ENCODE measurements around the gene SH2B2.
"Not testable (repeated sequence)": the region's sequence is repeated elsewhere in the genome, so short reads cannot be mapped to it uniquely, and the experiment has no call there.

Gene SH2B2

DNA sequence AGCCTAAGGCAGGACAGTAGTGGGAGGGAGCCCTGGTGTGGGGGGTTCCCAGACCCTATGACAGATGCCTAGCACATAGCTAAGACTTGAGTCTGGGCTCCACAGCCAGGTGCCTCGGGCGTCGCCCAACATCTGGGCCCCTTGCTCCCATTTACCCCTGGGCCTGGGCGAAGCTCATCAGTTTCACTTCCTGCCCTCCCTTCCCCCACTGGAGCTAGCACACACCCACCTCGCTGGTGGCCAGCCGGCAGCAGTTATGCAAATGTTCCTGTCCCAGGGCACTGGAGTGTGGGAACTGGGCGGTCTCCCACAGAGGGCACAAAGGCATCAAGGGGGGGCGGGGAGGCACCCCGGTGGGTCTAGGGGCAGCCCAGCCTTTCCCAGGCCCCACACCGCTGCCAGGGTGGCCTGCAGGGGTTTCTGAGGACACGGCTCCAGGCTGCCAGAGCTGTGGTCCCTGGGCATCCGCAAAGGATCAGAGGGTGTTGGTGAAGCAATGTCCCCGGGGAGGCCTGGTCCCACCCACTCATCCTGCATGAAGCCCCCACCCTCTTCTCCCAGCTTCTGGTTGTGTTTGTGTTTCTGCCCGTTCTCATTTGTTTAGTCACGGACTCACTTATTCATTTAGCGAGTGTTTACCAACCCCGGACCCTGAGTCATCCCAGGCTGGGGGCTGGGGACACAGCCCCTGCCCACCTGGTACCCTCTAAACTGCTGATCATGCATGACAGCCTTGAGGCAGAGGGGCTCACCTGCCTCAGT is 20.4 kb downstream of the SH2B2 start:
- peak; percentile 99 for DNase-seq

DNA sequence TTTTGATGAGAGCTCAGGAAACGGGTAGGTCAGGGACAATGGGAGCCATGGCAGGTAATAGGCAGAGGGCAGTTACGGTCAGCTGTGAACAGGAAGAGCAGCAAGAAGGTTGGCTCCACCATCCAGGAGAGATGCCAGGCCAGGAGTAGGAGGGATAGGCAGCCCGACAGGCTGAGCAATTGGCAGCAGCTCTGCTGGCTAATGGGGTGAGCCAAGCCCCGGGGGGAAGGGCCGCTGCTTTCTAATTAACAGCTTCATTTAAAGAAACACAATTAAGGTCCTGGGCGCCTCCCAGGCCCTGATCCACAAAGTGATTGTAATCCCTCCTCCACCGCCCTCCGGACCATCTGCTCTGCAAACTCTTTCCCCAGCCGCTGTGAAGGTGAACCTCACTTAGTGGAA is 23.7 kb downstream of the SH2B2 start:
- no peak for DNase-seq

DNA sequence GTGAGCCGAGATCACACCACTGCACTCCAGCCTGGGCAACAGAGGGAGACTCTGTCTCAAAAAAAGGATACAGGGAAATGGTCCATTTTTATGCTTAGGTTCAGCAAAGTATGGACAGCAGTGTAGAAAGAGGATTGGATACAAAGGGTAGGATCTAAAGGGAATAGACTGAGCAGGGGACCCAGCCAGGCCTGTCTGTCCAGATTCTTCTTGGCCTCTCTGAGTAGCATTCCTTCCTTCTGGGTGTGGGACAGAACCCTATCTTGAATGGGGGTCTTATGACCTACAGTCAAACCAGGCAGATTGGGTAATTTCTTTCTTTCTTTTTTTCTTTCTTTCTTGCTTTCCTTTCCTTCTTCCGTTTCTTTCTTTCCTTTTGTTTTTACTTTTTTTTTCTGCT is 25.6 kb downstream of the SH2B2 start:
- no peak for DNase-seq

DNA sequence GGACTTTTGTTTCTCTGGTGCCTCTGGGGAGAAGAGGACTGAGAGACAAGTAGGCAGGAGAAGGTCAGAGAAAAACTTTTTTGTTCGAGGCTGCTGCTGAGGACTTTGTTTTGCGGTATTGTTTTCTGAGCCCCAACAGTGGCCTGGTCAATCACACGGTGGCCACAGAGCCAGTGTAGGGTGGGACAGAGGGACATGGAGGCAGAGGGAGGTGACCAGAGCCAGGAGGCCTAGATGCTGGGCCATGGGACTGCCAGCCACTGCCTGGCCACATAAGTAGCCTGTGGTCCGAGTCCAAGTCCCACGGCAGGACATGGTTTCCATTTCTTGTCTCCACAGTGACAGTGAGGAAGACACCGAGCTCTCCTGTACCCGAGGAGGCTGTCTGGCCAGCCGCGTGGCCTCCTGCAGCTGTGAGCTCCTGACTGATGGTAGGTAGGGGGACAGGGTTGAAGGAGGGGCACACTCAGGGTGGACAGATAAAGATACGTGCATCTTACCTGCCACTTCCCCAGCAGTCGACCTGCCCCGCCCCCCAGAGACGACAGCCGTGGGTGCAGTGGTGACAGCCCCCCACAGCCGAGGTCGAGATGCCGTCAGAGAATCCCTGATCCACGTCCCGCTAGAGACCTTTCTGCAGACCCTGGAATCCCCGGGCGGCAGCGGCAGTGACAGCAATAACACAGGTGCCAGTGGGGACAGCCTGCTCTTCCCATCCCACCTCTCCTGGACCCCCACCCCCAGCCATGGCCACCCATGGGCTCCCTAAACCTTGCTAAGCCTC is 27.5 kb downstream of the SH2B2 start:
- no peak for DNase-seq

DNA sequence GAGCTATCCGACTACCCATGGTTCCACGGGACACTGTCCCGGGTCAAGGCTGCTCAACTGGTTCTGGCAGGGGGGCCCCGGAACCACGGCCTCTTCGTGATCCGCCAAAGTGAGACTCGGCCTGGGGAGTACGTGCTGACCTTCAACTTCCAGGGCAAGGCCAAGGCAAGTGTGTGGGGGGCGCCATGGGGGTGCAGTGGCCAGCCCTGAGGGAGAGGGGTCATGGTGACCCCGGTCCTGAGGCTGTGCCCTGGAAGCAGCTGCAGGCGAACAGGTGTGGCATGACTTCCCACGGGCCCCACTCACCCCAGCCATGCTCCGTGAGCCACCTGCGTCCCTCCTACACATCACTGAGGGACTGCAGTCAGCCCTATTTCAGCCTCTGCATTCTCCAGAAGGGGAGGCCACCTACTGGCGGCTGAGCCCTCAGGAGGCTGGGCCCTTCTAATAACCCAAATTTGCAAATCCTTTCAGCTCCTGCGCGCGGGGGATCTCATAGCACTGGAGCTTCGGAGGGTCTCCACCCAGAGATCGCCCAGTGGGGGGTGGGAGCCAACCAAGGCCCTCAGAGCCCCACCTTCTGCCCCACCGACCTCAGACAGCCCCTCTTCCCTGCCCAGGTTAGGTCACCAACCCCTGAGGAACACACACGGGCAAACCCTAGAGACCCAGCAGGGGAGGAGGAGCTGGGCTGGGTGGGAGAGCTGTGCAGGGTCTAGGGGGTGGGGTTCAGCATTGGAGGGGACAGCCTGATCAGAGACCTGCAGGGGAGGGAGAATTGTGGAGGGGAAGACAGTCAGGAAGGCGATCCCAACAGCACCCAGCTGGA is 30.8 kb downstream of the SH2B2 start:
- peak; percentile 29 for DNase-seq

DNA sequence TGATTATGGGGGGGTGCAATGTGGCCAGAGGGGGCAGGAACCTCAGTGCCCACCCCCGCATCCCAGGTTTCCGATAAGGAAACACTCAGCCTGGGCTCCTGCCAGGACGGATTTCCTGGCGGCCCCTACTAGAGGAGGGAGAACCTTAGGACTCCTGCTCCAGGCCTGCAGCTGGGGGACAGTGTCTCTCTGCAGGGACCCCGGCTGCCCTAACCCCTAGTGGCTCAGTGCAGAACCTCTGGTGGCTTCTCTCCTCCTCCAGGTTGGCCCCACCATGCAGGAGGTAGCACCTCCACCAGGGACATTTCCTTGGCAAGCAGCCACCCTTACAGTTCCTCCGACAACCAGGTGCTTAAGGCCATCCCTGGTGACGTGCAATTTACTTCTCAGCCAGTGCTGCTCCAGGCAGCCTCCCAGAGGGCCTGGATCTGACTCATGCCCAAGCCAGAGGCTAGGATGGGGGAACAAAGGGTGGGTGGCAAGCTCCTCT is 31.9 kb downstream of the SH2B2 start:
- DNase-seq = peak; percentile 90

DNA sequence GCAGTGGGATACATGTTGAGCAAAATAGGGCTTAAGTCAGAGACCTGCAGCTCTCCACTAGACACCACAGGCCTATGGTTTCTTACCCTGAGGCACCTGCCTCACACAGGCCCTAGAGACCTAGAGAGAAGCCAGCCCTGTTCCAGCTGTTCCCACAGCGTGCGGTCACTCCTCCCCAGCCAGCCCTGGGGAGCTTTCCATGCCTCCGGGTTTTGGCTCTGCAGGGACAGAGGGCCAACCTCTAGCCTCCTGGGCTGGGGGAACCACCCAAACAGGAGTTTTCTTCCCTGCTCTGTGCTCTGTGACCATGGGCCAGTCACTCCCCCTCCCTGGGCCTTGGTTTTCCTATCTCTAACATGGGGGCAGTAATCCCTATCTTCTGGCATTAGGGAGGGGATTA is 33.0 kb downstream of the SH2B2 start:
- DNase-seq = no peak

DNA sequence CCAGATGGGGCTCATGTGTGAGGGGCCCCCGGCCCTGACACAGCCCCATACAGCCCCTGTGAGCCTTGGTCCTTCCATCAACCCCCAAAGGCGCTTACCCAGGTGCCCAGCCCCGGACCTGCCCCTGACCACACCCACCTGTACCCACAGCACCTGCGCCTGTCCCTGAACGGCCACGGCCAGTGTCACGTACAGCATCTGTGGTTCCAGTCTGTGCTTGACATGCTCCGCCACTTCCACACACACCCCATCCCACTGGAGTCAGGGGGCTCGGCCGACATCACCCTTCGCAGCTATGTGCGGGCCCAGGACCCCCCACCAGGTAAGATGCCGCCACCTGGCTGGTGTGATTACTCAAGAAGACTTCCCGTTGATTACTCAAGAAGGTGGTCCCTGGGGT is 33.5 kb downstream of the SH2B2 start:
- no peak for DNase-seq

DNA sequence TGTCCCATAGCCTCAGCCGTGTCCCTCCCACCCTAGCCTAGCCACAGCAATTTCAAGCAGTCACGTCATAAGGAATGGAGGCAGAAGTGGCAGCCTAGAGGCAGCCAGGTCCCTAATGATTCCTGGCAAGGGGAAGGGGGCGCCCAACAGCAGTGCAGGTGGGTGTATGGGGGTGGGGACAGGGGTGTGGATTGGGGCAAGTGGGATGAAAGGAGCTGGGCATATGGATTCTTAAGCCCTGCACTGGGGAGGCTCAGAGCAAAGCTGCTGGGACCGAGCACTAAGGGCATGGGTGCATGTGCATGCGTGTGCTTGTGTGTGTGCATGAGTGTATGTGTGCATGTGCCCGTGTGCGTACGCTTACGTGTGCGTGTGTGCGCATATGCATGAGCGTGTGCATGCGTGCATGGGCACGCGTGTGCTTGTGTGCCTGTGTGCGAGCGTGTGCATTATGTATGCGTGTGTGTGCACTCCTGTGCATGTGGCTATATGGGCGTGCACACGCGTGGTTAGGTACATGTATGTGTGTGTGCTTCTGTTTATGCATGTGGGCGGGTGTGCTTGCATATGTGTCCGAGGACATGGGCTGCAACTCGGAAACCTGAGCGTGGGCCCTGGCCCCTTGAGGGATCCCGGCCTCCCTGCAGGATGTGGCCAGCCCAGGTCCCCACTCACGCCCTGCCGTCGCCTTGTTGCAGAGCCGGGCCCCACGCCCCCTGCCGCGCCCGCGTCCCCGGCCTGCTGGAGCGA is 34.1 kb downstream of the SH2B2 start:
- no peak for DNase-seq

DNA sequence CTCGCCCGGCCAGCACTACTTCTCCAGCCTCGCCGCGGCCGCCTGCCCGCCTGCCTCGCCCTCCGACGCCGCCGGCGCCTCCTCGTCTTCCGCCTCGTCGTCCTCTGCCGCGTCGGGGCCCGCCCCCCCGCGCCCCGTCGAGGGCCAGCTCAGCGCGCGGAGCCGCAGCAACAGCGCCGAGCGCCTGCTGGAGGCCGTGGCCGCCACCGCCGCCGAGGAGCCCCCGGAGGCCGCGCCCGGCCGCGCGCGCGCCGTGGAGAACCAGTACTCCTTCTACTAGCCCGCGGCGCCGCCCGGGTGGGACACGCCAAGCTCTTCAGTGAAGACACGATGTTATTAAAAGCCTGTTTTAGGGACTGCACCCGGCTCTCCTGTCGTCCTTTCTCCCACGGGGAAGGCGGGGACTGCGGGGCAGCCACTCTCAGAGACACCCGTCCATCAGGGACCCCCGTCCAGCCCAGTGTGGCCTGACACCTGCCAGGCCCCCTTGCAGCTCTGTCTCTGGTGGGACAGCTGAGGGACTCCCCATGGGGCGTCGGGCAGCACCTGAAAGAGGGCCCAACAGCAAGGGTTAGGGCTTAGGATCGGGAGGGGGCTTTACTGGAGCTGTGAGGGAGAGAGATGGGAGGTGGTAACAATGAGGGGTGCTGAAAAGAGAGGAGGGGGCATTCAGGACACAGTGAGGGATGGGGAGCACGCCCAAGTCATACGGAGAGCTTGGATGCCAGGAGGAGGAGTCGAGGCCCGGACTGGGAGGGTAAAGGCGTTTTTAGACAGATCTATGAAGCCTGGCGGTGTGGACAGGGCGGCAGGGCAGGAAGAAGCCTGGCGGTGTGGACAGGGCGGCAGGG is 34.9 kb downstream of the SH2B2 start:
- DNase-seq = no peak

DNA sequence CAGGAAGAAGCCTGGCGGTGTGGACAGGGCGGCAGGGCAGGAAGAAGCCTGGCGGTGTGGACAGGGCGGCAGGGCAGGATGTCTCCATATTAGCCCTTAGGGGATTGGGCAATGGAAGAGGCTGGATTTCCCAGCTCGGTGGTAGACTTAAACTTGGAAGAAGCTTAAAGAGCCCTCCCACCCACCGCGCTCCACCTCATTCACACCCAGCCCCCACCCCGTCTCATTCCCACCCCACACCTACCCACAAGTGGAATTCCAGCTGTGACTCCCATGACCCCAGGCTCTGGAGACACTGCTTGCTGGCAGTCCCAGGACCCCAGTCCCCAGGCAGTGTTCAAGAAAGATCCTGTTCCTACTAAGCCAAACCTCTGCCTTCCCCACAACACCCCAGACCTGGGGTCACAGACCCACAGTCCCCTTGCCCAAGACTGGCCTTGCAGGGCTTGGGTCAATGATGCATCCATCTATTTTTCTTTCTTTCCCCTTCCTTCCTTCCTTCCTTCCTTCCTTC is 35.6 kb downstream of the SH2B2 start:
- no peak for DNase-seq

DNA sequence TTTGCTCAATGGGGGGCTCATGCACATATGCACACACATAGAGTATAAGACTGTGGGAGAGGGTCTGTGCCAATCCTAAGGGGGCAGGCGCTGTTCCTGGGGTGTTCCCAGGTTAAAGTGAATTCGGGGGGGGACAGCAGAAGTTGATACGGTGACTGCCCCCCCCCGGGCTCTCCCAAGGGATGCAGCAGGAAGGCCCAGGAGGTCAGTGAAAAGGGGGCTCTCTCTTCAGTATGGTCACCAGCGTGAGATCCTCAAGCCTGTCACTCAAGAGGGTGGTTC is 37.2 kb downstream of the SH2B2 start:
- peak; percentile 1 for DNase-seq

DNA sequence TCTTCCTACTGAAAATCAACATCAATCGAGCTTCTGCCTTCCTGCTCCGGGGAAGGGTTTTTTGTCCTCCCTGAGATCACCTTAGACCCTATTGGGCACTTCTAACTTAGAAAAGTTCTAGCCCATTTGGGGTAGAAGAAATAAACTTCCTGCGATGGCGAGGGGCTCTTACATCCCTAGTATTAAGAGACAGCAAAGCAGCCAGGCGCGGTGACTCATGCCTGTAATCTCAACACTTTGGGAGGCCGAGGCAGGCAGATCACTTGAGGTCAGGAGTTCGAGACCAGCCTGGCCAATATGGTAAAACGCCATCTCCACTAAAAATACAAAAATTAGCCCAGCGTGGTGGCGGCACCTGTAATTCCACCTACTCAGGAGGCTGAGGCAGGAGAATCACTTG is 38.4 kb downstream of the SH2B2 start:
- peak; percentile 0 for DNase-seq

DNA sequence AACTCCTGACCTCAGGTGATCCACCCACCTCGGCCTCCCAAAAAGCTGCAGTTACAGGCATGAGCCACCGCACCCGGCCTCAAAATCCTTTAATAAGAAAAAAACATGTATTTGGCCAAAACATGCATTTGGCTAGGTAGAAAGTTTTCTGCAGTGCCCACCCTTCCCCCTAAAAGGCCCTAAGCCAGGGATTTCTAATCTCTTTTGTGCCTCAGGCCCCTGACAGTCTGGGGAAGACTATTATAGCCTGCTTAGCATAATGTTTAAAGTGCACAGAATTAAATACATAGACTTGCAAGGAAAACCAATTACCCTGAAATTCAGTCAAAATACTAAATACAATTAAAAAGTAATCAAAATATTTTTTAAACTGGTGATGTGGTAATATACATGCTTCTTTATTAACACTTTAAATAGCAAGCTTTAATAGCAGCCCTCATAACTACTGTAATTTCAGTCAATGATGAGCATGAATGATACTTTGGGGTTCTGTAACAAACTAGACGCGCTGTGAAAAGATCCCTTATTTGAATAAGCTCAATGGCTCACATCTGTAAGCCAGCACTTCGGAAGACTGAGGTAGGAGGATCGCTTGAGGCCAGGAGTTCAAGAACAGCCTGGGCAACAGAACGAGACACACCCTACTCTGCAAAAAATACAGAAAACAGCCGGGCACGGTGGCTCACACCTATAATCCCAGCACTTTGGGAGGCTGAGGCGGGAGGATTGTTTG is 39.7 kb downstream of the SH2B2 start:
- peak; percentile 36 for DNase-seq

DNA sequence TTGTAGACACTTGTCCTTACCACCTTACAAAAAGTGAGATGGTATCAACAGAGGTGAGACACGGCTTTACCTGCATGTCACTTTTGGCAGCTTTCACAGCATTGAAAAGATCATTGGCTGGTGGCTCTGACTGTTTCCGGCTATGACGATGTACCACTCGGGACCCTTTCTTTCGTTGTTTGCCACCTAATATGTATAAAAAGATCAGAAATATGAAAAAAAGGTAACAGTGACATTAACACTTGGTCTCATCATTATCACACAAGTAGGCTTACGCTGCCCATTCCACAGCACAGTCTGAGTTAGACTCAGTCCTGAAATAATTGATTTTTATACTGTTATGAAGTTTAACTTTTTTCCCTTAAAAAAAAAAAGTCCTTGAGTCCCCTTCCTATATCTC is 40.5 kb downstream of the SH2B2 start:
- peak; percentile 1 for DNase-seq

DNA sequence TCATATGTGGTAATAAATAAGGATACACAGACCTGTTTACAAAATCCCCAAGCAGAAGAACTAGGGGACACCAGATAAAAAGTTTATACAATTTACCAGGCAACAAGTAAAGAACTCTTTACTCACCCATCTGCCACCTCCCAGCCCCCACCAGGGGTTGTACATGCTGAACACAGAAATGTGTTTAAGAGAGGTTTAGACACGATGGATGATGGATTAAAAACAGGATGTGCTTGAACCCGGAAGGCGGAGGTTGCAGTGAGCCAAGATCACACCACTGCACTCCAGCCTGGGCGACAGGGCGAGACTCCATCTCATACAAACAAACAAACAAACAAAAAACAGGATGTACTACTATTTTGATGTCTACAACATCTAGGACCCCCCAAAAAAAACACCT is 42.2 kb downstream of the SH2B2 start:
- DNase-seq = not testable (repeated sequence)

DNA sequence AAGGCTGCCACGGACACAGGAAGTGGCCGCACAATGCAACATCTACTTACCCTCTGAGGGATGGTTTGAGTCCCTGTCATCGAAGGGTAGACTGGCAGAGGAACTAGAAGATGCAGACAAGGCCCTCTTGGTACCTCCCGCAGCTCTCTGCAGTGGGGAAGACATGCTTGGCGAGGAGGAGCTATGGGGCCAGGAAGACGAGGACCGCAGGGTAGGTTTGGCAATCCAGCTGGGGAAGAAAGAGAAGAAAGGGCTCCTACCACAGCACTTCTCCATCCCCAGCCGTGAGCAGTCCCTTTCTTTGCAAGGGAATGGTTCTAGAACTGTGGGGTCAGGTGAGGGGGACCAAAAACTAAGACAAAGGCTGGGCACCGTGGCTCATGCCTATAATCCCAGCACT is 42.7 kb downstream of the SH2B2 start:
- DNase-seq = peak; percentile 1

DNA sequence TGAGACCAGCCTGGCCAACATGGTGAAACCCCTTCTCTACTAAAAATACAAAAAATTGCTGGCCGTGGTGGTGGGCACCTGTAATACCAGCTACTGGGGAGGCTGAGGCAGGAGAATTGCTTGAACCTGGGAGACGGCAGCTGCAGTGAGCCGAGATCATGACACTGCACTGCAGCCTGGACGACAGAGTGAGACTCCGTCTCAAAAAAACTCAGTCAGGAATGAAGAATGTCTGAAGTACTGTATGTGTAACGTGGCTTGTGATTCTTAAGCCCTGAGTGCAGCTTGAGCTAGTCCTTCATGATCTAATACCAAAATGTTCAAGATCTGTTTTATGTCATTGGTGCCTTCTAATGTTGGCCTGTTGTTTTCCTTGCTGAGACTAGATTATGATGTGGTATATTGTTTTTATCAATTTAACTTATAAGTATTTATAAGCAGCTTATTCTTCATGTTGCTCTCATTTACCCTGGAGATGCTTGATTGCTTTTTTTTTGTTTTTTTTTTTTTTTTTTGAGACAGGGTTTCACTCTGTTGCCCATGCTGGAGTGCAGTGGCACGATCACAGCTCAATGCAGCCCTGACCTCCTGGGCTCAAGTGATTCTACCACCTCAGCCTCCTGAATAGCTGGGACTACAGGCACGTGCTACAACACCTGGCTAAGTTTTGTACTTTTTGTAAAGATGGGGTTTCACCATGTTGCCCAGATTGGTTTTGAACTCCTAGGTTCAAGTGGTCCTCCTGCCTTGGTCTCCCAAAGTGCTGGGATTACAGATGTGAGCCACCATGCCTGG is 44.2 kb downstream of the SH2B2 start:
- peak; percentile 1 for DNase-seq

DNA sequence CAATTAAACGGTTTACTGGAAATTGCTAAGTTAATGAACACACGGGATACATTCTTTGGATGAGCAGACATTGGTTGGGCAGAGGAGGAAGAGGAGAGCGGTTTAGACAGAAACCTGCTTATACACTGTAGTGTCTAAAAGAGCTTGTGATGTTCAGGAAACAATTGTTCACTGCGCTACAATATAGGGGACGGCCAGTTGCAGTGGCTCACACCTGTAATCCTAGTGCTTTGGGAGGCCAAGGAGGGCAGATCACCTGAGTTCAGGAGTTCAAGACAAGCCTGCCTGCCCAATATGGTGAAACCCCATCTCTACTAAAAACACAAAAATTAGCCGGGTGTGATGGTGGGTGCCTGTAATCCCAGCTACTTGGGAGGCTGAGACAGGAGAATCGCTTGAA is 48.9 kb downstream of the SH2B2 start:
- DNase-seq = peak; percentile 1

DNA sequence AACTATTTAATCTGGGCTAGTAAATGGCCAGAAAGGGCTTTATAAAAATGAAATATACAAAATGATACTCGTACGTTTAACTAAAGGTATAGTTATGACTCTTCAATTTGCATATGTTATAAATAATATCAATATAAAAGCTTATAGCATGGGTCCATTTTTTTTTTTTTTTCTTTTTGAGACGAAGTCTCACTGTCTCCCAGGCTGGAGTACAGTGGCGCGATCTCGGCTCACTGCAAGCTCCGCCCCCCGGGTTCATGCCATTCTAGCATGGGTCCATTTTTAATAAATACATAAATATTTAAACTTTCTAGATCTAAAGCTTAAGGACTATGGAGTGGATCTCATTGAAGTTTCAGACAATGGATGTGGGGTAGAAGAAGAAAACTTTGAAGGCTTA is 50.3 kb downstream of the SH2B2 start:
- DNase-seq = not testable (repeated sequence)

Measured in RPMI8226 (cell line).